Peyer's patch (tissue), 4 donors: Measurements from ENCODE around the gene CEACAM19.

Experiments used
- CTCF ChIP-seq, 6 experiments: fragments of 450-650 bp in 4 of 6; fragments of 200-600 bp in 2 of 6; sonication (generic) in 1 of 6; IDR thresholded peaks; one replicate each; pipeline ENCODE4 v1.5.1; 2017 to 2019; ENCODE audit warnings: antibody characterized with exemption in 6 of 6, mild to moderate bottlenecking in 3 of 6, moderate library complexity in 1 of 6
- POLR2A ChIP-seq, 2 donors: fragments of 450-650 bp; IDR thresholded peaks; one replicate each; pipeline ENCODE4 v1.5.1; 2017; ENCODE audit warnings: antibody characterized with exemption in 2 of 2, mild to moderate bottlenecking in 2 of 2, moderate library complexity in 2 of 2

GRCh38 chr19:44707794-44708193 is 36.5 kb downstream of the CEACAM19 start:
- TF ChIP-seq POLR2A (IDR thresholded peaks at IDR 0.05) (no peak), CTCF (IDR thresholded peaks at IDR 0.05) (no peak)
